ENCODE measurements around the gene PHACTR1. TPM values are rescaled to one million over a fixed set of nuclear protein-coding genes. Genes with fewer than 3 reads are reported as not detected.
"Not testable (repeated sequence)": the region's sequence is repeated elsewhere in the genome, so short reads cannot be mapped to it uniquely, and the experiment has no call there.

Gene PHACTR1
- total RNA-seq, 1 donor from 2014 or later, result 0.49 TPM

- Histone ChIP-seq H3K4me3 (no peak overlapping the region), H3K27me3 (no peaks in the 10 kb centered on the region)
- intact Hi-C loops (cut with DNase I), result no loop called here
These were observed 524.8 kb downstream of the PHACTR1 start for GRCh38 chr6:13241364-13241763.

GRCh38 chr6:13242178-13242577 is 525.6 kb downstream of the PHACTR1 start:
- intact Hi-C loops (cut with DNase I), result no loop called here
- Histone ChIP-seq H3K4me1 (no peaks in the 10 kb centered on the region), H3K27me3 (no peaks in the 10 kb centered on the region), H3K9me3 (no peaks in the 10 kb centered on the region), H3K27ac (no peak overlapping the region), H3K36me3 (no peaks in the 10 kb centered on the region), H3K4me3 (no peak overlapping the region)
- TF ChIP-seq POLR2AphosphoS5 (IDR thresholded peaks at IDR 0.05; ENCODE audit: insufficient read depth in 1 of 2, low read depth in 1 of 2) (no peak), CTCF (IDR thresholded peaks at IDR 0.05) (no peak), POLR2A (IDR thresholded peaks at IDR 0.05) (no peak)
- DNase-seq (ENCODE audit: extremely low spot score in 2 of 2), result no peak

More at GRCh38 chr6:13241364-13241763, 524.8 kb downstream of the PHACTR1 start:
- DNase-seq (ENCODE audit: extremely low spot score in 2 of 2), result no peak
- H3K27ac ChIP-seq, result no peak overlapping the region
- H3K36me3 ChIP-seq, result no peaks in the 10 kb centered on the region
- H3K9me3 ChIP-seq, result no peaks in the 10 kb centered on the region
- H3K4me1 ChIP-seq, result no peaks in the 10 kb centered on the region
- TF ChIP-seq POLR2AphosphoS5 (IDR thresholded peaks at IDR 0.05; ENCODE audit: insufficient read depth in 1 of 2, low read depth in 1 of 2) (no peak), CTCF (IDR thresholded peaks at IDR 0.05) (no peak), POLR2A (IDR thresholded peaks at IDR 0.05) (no peak)

GRCh38 chr6:13242590-13242989 is 526.0 kb downstream of the PHACTR1 start:
- intact Hi-C loops (cut with DNase I), result no loop called here
- Histone ChIP-seq H3K9me3 (no peaks in the 10 kb centered on the region), H3K36me3 (no peaks in the 10 kb centered on the region)

GRCh38 chr6:13243033-13243432 is 526.5 kb downstream of the PHACTR1 start:
- Histone ChIP-seq H3K9me3 (no peaks in the 10 kb centered on the region), H3K4me3 (no peak overlapping the region), H3K27ac (no peak overlapping the region), H3K27me3 (no peaks in the 10 kb centered on the region), H3K4me1 (no peaks in the 10 kb centered on the region), H3K36me3 (no peaks in the 10 kb centered on the region)
- intact Hi-C loops (cut with DNase I), result no loop called here
- TF ChIP-seq POLR2AphosphoS5 (IDR thresholded peaks at IDR 0.05; ENCODE audit: insufficient read depth in 1 of 2, low read depth in 1 of 2) (no peak), POLR2A (IDR thresholded peaks at IDR 0.05) (no peak), CTCF (IDR thresholded peaks at IDR 0.05) (no peak)
- no peak for DNase-seq (ENCODE audit: extremely low spot score in 2 of 2)

More at GRCh38 chr6:13242590-13242989, 526.0 kb downstream of the PHACTR1 start:
- H3K4me3 ChIP-seq, result no peak overlapping the region
- H3K4me1 ChIP-seq, result no peaks in the 10 kb centered on the region
- no peak overlapping the region for H3K27ac ChIP-seq
- TF ChIP-seq POLR2A (IDR thresholded peaks at IDR 0.05) (no peak), CTCF (IDR thresholded peaks at IDR 0.05) (no peak), POLR2AphosphoS5 (IDR thresholded peaks at IDR 0.05; ENCODE audit: insufficient read depth in 1 of 2, low read depth in 1 of 2) (no peak)
- H3K27me3 ChIP-seq, result no peaks in the 10 kb centered on the region
- DNase-seq (ENCODE audit: extremely low spot score in 2 of 2), result no peak

GRCh38 chr6:13243745-13244144 is 527.2 kb downstream of the PHACTR1 start:
- H3K4me3 ChIP-seq; H3K4me1 ChIP-seq; DNase-seq (ENCODE audit: extremely low spot score in 2 of 2); intact Hi-C loops (cut with DNase I); H3K27me3 ChIP-seq; H3K36me3 ChIP-seq; H3K27ac ChIP-seq; H3K9me3 ChIP-seq: not testable (repeated sequence)

- Histone ChIP-seq H3K9me3 (no peaks in the 10 kb centered on the region), H3K27me3 (no peaks in the 10 kb centered on the region), H3K36me3 (no peaks in the 10 kb centered on the region), H3K4me1 (no peaks in the 10 kb centered on the region), H3K27ac (no peak overlapping the region), H3K4me3 (no peak overlapping the region)
- TF ChIP-seq POLR2AphosphoS5 (IDR thresholded peaks at IDR 0.05; ENCODE audit: insufficient read depth in 1 of 2, low read depth in 1 of 2) (no peak), CTCF (IDR thresholded peaks at IDR 0.05) (no peak), POLR2A (IDR thresholded peaks at IDR 0.05) (no peak)
- intact Hi-C loops (cut with DNase I), result no loop called here
- no peak for DNase-seq (ENCODE audit: extremely low spot score in 2 of 2)
These were observed 531.1 kb downstream of the PHACTR1 start for GRCh38 chr6:13247627-13248026.
